Activated B cell treated with CpG ODN at 0.5 μM for 24 hours (primary cell): ENCODE results near the gene ADAT3. TPM values are rescaled to one million over a fixed set of nuclear protein-coding genes. Genes with fewer than 3 reads are reported as not detected.

Source experiments
- ATAC-seq: fragments of 200-7000 bp; cut with Tn5 transposase; one replicate; pipeline ENCODE4 v1.10.0; 2021; ENCODE audit warnings: low read depth, mild to moderate bottlenecking, moderate library complexity
- CTCF ChIA-PET: fragments of 350-600 bp; sonication (Branson Sonifier 250); formaldehyde crosslinking; loops from one replicate; lab custom pipeline; 2021; ENCODE audit warnings: antibody characterized with exemption; lab: Charles Lee
- POLR2A ChIA-PET: fragments of 350-600 bp; sonication (Branson Sonifier 250); formaldehyde crosslinking; loops from one replicate; lab custom pipeline; 2021; ENCODE audit warnings: antibody characterized with exemption; lab: Charles Lee
- DNase-seq: peaks from one replicate; pipeline ENCODE4 v3.0.0; 2022
- H3K27ac Mint-ChIP-seq: one replicate; pipeline ENCODE4 v1.8.0; 2020; ENCODE audit warnings: mixed read lengths
- H3K27me3 Mint-ChIP-seq: one replicate; pipeline ENCODE4 v1.8.0; 2021; ENCODE audit warnings: mixed read lengths
- H3K36me3 Mint-ChIP-seq: one replicate; pipeline ENCODE4 v1.8.0; 2021; ENCODE audit warnings: low read depth, mixed read lengths
- H3K4me1 Mint-ChIP-seq: one replicate; pipeline ENCODE4 v1.8.0; 2021; ENCODE audit warnings: mixed read lengths
- H3K4me3 Mint-ChIP-seq: one replicate; pipeline ENCODE4 v1.8.0; 2020; ENCODE audit warnings: mild to moderate bottlenecking, mixed read lengths
- H3K9me3 Mint-ChIP-seq: one replicate; pipeline ENCODE4 v1.8.0; 2020; ENCODE audit warnings: mixed read lengths
- CTCF ChIP-seq: fragments of 200-600 bp; IDR thresholded peaks from one replicate; pipeline ENCODE4 v1.8.0; 2022; ENCODE audit warnings: antibody characterized with exemption, mild to moderate bottlenecking
- intact Hi-C: fragments of 100-400 bp; cut with micrococcal nuclease; formaldehyde crosslinking; loops from one replicate; pipeline ENCODE4 v1.15.1; 2024
- total RNA-seq: library from RNA; stranded (reverse); gene quantifications from 2 replicates; pipeline ENCODE4 v1.2.3, GENCODE V29; 2022

Gene ADAT3
- total RNA-seq, 1 donor from 2014 or later, result 14.1 TPM

GRCh38 chr19:1888385-1888784 lies 16.8 kb upstream of the ADAT3 start:
- DNase-seq (no peak), ATAC-seq (no peak)
- no peak for TF ChIP-seq CTCF
- Mint-ChIP-seq H3K4me1 (peaks cover 29% of the 10 kb centered on the region), H3K36me3 (peaks cover 4% of the 10 kb centered on the region), H3K27me3 (no peaks in the 10 kb centered on the region), H3K9me3 (no peaks in the 10 kb centered on the region), H3K4me3 (no peak overlapping the region), H3K27ac (no peak overlapping the region)
- POLR2A ChIA-PET, result no interaction called here
- intact Hi-C loops, result no loop called here
- CTCF ChIA-PET, result interaction anchor here (1.8 kb wide), 1 partner anchor 10 kb away, joined by 5 read pairs; no protein-coding TSS in a partner anchor

DNA sequence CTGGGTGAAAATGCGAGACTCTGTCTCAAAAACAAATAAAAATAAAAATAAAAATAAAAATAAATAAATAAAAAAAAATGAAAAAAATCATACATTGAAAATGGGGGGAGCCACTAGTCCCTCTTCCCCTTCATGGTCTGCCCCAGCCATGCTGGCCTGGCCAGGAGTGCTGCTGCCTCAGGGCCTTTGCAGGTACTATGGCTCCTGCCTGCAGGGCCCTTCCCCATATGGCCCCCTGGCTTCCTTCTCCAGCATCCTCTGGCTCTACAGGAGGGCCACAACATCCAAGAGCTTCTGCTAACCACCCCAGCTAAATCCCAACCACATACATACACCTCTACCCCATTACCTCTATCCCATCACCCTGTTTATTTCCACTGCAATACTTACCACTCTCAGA lies 15.3 kb upstream of the ADAT3 start:
- intact Hi-C loops, result no loop called here
- H3K36me3 Mint-ChIP-seq, result no peaks in the 10 kb centered on the region
- no peak overlapping the region for H3K4me3 Mint-ChIP-seq
- ATAC-seq, result no peak
- H3K27ac Mint-ChIP-seq, result no peak overlapping the region
- no peak for TF ChIP-seq CTCF
- peaks cover 22% of the 10 kb centered on the region for H3K4me1 Mint-ChIP-seq
- ChIA-PET POLR2A (interaction anchor here (1.2 kb wide), 1 partner anchor 52 kb away, joined by 4 read pairs; no protein-coding TSS in a partner anchor), CTCF (interaction anchor here (1.8 kb wide), 1 partner anchor 8 kb away, joined by 5 read pairs; no protein-coding TSS in a partner anchor)
- no peak for DNase-seq
- H3K9me3 Mint-ChIP-seq, result no peaks in the 10 kb centered on the region
- no peaks in the 10 kb centered on the region for H3K27me3 Mint-ChIP-seq

GRCh38 chr19:1893791-1894190 lies 11.4 kb upstream of the ADAT3 start:
- peaks cover 41% of the 10 kb centered on the region for H3K4me1 Mint-ChIP-seq
- H3K36me3 Mint-ChIP-seq, result no peaks in the 10 kb centered on the region
- no peak for TF ChIP-seq CTCF
- ATAC-seq (no peak), DNase-seq (no peak)
- H3K27me3 Mint-ChIP-seq, result no peaks in the 10 kb centered on the region
- ChIA-PET POLR2A (interaction anchor here (0.6 to 4.0 kb wide), 5 partner anchors 8 to 125 kb away, joined by 3 to 25 read pairs (median 5); partner anchors contain the start of gene ABHD17A), CTCF (no interaction called here)
- intact Hi-C loops, result no loop called here
- H3K9me3 Mint-ChIP-seq, result no peaks in the 10 kb centered on the region
- no peak overlapping the region for H3K27ac Mint-ChIP-seq
- no peak overlapping the region for H3K4me3 Mint-ChIP-seq

GRCh38 chr19:1896508-1896907 lies 8.7 kb upstream of the ADAT3 start:
- Mint-ChIP-seq H3K9me3 (no peaks in the 10 kb centered on the region), H3K4me3 (peak overlapping the region; percentile 84), H3K36me3 (no peaks in the 10 kb centered on the region), H3K27me3 (no peaks in the 10 kb centered on the region), H3K4me1 (peaks cover 45% of the 10 kb centered on the region), H3K27ac (peak overlapping the region; percentile 97)
- TF ChIP-seq CTCF, result no peak
- intact Hi-C loops, result loop anchor here (2.0 kb wide), 1 partner anchor 46 kb away; no protein-coding TSS in a partner anchor
- DNase-seq (no peak), ATAC-seq (no peak)
- POLR2A ChIA-PET, result interaction anchor here (0.6 to 4.0 kb wide), 12 partner anchors 9 to 550 kb away, joined by 3 to 35 read pairs (median 6); partner anchors contain the start of genes ABHD17A and MKNK2
- CTCF ChIA-PET, result no interaction called here

DNA sequence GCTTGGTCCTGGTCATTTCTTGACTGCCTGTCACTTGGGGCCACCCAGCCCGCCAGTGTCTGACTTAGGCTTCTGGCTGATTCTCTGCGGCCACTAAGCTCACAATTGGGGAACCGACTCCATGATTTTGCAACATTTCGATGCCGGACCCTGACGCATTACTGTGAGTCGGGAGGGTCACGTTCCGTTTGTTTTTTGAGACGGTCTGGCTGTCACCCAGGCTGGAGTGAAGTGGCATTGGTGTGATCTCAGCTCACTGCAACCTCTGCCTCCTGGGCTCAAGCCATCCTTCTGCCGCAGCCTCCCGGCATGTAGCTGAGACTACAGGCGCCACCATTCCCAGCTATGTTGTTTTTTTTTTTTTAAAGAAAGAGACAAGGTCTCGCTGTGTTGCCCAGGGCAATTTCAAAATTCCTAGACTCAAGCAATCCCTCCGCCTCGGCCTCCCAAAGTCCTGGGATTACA lies 3.2 kb upstream of the ADAT3 start:
- TF ChIP-seq CTCF, result no peak
- Mint-ChIP-seq H3K27ac (no peak overlapping the region), H3K4me3 (no peak overlapping the region), H3K9me3 (no peaks in the 10 kb centered on the region), H3K27me3 (no peaks in the 10 kb centered on the region), H3K4me1 (peaks cover 50% of the 10 kb centered on the region), H3K36me3 (peaks cover 2% of the 10 kb centered on the region)
- ChIA-PET CTCF (interaction anchor here (0.7 kb wide), 1 partner anchor 488 kb away, joined by 3 read pairs; no protein-coding TSS in a partner anchor), POLR2A (interaction anchor here (1.3 to 1.5 kb wide), 2 partner anchors 40 to 188 kb away, joined by 3 to 5 read pairs; no protein-coding TSS in a partner anchor)
- intact Hi-C loops, result no loop called here
- ATAC-seq (no peak), DNase-seq (no peak)
